GM12878 (cell line): ENCODE data around the gene GNG12. TPM values are rescaled to one million over a fixed set of nuclear protein-coding genes. Genes with fewer than 3 reads are reported as not detected.

Experiments used
- BACH1 ChIP-seq: fragments of 450-650 bp; IDR thresholded peaks from 2 replicates; pipeline ENCODE4 v1.6.1; 2017; ENCODE audit warnings: mild to moderate bottlenecking, borderline replicate concordance
- CBFB ChIP-seq: IDR thresholded peaks from 2 replicates; pipeline ENCODE4 v1.6.1; 2016; ENCODE audit warnings: antibody characterized with exemption, low read depth
- GABPA ChIP-seq: IDR thresholded peaks from 2 replicates; pipeline ENCODE4 v1.6.1; 2014; ENCODE audit warnings: antibody characterized with exemption, low read depth, mild to moderate bottlenecking, inconsistent platforms
- NFYA ChIP-seq: IDR thresholded peaks from 2 replicates; pipeline ENCODE4 v1.6.1; 2011; ENCODE audit warnings: low read depth, mild to moderate bottlenecking, low read length, improper control_type of control experiment, borderline replicate concordance
- RAD51 ChIP-seq: fragments of 450-650 bp; IDR thresholded peaks from 2 replicates; pipeline ENCODE4 v1.6.1; 2016; ENCODE audit warnings: moderate library complexity, mild to moderate bottlenecking, inconsistent platforms
- SMC3 ChIP-seq: IDR thresholded peaks from 2 replicates; pipeline ENCODE4 v1.6.1; 2011; ENCODE audit warnings: low read length, improper control_type of control experiment, borderline replicate concordance
- SUPT20H ChIP-seq: IDR thresholded peaks from 2 replicates; pipeline ENCODE4 v1.6.1; 2011; ENCODE audit warnings: low read depth, mild to moderate bottlenecking, low read length, moderate library complexity, borderline replicate concordance; ENCODE audit not compliant: control insufficient read depth
- SUZ12 ChIP-seq: fragments of 200-600 bp; sonication (generic); IDR thresholded peaks from one replicate; pipeline ENCODE4 v1.6.1; 2018; ENCODE audit warnings: antibody characterized with exemption, mild to moderate bottlenecking; ENCODE audit not compliant: unreplicated experiment
- WRNIP1 ChIP-seq: IDR thresholded peaks from 2 replicates; pipeline ENCODE4 v1.6.1; 2011; ENCODE audit warnings: low read depth, low read length, improper control_type of control experiment, borderline replicate concordance
- ZNF384 ChIP-seq: IDR thresholded peaks from 2 replicates; pipeline ENCODE4 v1.6.1; 2012; ENCODE audit warnings: low read depth, mild to moderate bottlenecking, low read length, improper control_type of control experiment, borderline replicate concordance
- polyA plus RNA-seq, 11 experiments: library from polyadenylated mRNA; depleted of rRNA in 4 of 11; unstranded in 6 of 11; stranded (reverse) in 5 of 11; fragments of >200 nt; fragmentation: Nextera tagmentation in 4 of 11; fragmentation: Illumina TruSeq in 1 of 11; extraction: Ambion mirVana in 4 of 11; extraction: Trizol in 1 of 11; gene quantifications; 1 replicate in 1 of 11; 2 replicates in 10 of 11; pipeline versions ENCODE4 v1.2.1 to v1.2.3, GENCODE V29; 2011 to 2016; ENCODE audit warnings: inconsistent platforms in 2 of 11, missing spikeins in 2 of 11, low read depth in 1 of 11
- total RNA-seq, 4 experiments: library from RNA; depleted of rRNA in 3 of 4; stranded (reverse); fragments of >200 nt in 3 of 4; fragmentation: Illumina TruSeq in 1 of 4; extraction: Trizol in 1 of 4; gene quantifications; 2 replicates each; pipeline versions ENCODE4 v1.2.1 to v1.2.3, GENCODE V29; 2013 to 2021
- TF ChIP-seq, protein P1 (sequence below): fragments of 450-650 bp; conservative IDR thresholded peaks from 2 replicates; pipeline ENCODE4 v1.6.1; 2017; ENCODE audit warnings: mild to moderate bottlenecking, moderate library complexity
- TF ChIP-seq, protein P2 (sequence below): fragments of 450-650 bp; IDR thresholded peaks from 2 replicates; pipeline ENCODE4 v1.6.1; 2016; ENCODE audit warnings: mild to moderate bottlenecking, moderate library complexity, borderline replicate concordance
- TF ChIP-seq, protein P3 (sequence below): fragments of 450-650 bp; formaldehyde crosslinking; IDR thresholded peaks from 2 replicates; pipeline ENCODE4 v1.5.0; 2022; ENCODE audit warnings: mild to moderate bottlenecking, missing genetic modification characterization
- TF ChIP-seq, protein P4 (sequence below): fragments of 450-650 bp; IDR thresholded peaks from 2 replicates; pipeline ENCODE4 v1.6.1; 2017; ENCODE audit warnings: mild to moderate bottlenecking

The GNG12 gene
- total and polyA plus RNA-seq, 10 of the 15 experiments (the other 5 are each of a cell fraction or from before 2014, with no cell fraction given), result 0.22 to 32.8 (median 0.35) TPM

DNA sequence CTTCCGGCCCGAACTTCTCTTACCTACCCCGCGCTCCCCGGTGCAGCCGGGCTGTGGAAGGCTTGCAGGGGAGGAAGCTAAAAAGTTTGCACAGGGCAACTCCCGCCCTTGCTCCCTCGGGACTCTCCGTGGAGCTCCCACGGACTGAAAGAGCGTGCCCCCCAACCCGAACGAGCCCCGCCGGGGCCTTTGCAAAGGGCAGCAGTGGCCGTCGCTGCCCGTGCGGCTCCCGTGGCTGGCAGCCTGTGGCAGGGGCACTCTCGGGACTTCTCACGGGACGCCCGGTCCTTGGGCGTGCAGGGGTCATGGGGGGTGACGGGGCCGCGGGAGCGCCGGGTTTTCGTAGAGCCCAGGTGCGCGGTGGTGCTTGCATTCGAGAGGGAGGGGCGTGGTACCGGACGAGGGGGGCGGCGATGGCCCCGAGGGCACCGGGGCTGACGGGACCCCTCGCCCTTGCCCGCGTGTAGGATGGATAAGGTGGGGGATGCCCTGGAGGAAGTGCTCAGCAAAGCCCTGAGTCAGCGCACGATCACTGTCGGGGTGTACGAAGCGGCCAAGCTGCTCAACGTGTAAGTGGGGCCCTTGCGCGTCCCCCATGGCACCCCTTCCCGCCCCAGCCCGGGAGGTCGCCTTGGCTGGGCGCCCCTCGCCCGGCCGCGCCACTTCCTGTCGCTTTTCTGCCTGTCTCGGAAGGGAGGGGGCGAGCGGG lies 147.6 kb downstream of the GNG12 start (continued):
- TF ChIP-seq SUPT20H (no peak), SUZ12 (no peak), NFYA (no peak), ZNF384 (no peak), CBFB (no peak), BACH1 (peak; percentile 84), GABPA (no peak), RAD51 (no peak), SMC3 (no peak), WRNIP1 (no peak)
- TF ChIP-seq, protein P1, sequence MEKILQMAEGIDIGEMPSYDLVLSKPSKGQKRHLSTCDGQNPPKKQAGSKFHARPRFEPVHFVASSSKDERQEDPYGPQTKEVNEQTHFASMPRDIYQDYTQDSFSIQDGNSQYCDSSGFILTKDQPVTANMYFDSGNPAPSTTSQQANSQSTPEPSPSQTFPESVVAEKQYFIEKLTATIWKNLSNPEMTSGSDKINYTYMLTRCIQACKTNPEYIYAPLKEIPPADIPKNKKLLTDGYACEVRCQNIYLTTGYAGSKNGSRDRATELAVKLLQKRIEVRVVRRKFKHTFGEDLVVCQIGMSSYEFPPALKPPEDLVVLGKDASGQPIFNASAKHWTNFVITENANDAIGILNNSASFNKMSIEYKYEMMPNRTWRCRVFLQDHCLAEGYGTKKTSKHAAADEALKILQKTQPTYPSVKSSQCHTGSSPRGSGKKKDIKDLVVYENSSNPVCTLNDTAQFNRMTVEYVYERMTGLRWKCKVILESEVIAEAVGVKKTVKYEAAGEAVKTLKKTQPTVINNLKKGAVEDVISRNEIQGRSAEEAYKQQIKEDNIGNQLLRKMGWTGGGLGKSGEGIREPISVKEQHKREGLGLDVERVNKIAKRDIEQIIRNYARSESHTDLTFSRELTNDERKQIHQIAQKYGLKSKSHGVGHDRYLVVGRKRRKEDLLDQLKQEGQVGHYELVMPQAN, result no peak; the same call in 1 of the 2 replicates
- TF ChIP-seq, protein P2, sequence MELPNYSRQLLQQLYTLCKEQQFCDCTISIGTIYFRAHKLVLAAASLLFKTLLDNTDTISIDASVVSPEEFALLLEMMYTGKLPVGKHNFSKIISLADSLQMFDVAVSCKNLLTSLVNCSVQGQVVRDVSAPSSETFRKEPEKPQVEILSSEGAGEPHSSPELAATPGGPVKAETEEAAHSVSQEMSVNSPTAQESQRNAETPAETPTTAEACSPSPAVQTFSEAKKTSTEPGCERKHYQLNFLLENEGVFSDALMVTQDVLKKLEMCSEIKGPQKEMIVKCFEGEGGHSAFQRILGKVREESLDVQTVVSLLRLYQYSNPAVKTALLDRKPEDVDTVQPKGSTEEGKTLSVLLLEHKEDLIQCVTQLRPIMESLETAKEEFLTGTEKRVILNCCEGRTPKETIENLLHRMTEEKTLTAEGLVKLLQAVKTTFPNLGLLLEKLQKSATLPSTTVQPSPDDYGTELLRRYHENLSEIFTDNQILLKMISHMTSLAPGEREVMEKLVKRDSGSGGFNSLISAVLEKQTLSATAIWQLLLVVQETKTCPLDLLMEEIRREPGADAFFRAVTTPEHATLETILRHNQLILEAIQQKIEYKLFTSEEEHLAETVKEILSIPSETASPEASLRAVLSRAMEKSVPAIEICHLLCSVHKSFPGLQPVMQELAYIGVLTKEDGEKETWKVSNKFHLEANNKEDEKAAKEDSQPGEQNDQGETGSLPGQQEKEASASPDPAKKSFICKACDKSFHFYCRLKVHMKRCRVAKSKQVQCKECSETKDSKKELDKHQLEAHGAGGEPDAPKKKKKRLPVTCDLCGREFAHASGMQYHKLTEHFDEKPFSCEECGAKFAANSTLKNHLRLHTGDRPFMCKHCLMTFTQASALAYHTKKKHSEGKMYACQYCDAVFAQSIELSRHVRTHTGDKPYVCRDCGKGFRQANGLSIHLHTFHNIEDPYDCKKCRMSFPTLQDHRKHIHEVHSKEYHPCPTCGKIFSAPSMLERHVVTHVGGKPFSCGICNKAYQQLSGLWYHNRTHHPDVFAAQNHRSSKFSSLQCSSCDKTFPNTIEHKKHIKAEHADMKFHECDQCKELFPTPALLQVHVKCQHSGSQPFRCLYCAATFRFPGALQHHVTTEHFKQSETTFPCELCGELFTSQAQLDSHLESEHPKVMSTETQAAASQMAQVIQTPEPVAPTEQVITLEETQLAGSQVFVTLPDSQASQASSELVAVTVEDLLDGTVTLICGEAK, result no peak
- TF ChIP-seq, protein P3, sequence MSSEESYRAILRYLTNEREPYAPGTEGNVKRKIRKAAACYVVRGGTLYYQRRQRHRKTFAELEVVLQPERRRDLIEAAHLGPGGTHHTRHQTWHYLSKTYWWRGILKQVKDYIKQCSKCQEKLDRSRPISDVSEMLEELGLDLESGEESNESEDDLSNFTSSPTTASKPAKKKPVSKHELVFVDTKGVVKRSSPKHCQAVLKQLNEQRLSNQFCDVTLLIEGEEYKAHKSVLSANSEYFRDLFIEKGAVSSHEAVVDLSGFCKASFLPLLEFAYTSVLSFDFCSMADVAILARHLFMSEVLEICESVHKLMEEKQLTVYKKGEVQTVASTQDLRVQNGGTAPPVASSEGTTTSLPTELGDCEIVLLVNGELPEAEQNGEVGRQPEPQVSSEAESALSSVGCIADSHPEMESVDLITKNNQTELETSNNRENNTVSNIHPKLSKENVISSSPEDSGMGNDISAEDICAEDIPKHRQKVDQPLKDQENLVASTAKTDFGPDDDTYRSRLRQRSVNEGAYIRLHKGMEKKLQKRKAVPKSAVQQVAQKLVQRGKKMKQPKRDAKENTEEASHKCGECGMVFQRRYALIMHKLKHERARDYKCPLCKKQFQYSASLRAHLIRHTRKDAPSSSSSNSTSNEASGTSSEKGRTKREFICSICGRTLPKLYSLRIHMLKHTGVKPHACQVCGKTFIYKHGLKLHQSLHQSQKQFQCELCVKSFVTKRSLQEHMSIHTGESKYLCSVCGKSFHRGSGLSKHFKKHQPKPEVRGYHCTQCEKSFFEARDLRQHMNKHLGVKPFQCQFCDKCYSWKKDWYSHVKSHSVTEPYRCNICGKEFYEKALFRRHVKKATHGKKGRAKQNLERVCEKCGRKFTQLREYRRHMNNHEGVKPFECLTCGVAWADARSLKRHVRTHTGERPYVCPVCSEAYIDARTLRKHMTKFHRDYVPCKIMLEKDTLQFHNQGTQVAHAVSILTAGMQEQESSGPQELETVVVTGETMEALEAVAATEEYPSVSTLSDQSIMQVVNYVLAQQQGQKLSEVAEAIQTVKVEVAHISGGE (CRISPR knock-in tag), result no peak
- TF ChIP-seq, protein P4, sequence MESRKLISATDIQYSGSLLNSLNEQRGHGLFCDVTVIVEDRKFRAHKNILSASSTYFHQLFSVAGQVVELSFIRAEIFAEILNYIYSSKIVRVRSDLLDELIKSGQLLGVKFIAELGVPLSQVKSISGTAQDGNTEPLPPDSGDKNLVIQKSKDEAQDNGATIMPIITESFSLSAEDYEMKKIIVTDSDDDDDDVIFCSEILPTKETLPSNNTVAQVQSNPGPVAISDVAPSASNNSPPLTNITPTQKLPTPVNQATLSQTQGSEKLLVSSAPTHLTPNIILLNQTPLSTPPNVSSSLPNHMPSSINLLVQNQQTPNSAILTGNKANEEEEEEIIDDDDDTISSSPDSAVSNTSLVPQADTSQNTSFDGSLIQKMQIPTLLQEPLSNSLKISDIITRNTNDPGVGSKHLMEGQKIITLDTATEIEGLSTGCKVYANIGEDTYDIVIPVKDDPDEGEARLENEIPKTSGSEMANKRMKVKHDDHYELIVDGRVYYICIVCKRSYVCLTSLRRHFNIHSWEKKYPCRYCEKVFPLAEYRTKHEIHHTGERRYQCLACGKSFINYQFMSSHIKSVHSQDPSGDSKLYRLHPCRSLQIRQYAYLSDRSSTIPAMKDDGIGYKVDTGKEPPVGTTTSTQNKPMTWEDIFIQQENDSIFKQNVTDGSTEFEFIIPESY, result no peak
